ENCODE results near the gene DDX19B.

Gene DDX19B

DNA sequence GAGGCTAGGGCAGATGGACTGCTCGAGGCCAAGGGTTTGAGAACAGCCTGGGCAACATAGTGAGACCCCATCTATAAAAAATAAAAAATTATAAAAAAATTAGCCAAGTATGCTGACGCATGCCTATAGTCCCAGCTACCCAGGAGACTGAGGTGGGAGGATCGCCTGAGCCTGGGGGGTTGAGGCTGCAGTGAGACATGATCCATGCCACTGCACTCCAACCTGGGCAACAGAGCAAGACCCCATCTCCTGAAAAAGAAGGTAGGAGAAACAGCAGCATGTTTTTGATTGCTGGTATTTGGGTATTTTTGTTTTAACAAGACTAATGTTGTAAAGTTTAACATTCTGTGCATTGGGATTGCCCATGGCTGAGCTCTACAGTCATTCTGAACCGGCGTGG is 38.8 kb downstream of the DDX19B start:
- in situ Hi-C loops (cut with MboI; ENCODE audit: low sequenced_read_pairs, unreplicated experiment) = no loop called here
- no peak for TF ChIP-seq CTCF (IDR thresholded peaks at IDR 0.05; ENCODE audit: borderline replicate concordance, control extremely low read depth, extremely low read depth, insufficient read depth, missing control alignments)
- no peak for DNase-seq (ENCODE audit: low spot score)

GRCh38 chr16:70341600-70341999 is 42.6 kb downstream of the DDX19B start:
- in situ Hi-C loops (cut with MboI; ENCODE audit: low sequenced_read_pairs, unreplicated experiment) = no loop called here
- DNase-seq (ENCODE audit: low spot score) = no peak
- TF ChIP-seq CTCF (IDR thresholded peaks at IDR 0.05; ENCODE audit: borderline replicate concordance, control extremely low read depth, extremely low read depth, insufficient read depth, missing control alignments) = no peak

GRCh38 chr16:70342016-70342415 is 43.0 kb downstream of the DDX19B start:
- in situ Hi-C loops (cut with MboI; ENCODE audit: low sequenced_read_pairs, unreplicated experiment) = no loop called here
- no peak for DNase-seq (ENCODE audit: low spot score)
- TF ChIP-seq CTCF (IDR thresholded peaks at IDR 0.05; ENCODE audit: borderline replicate concordance, control extremely low read depth, extremely low read depth, insufficient read depth, missing control alignments) = no peak

GRCh38 chr16:70345840-70346239 is 46.9 kb downstream of the DDX19B start:
- TF ChIP-seq CTCF (IDR thresholded peaks at IDR 0.05; ENCODE audit: borderline replicate concordance, control extremely low read depth, extremely low read depth, insufficient read depth, missing control alignments) = no peak
- in situ Hi-C loops (cut with MboI; ENCODE audit: low sequenced_read_pairs, unreplicated experiment) = no loop called here
- DNase-seq (ENCODE audit: low spot score) = no peak

GRCh38 chr16:70348991-70349390 is 50.0 kb downstream of the DDX19B start:
- TF ChIP-seq CTCF (IDR thresholded peaks at IDR 0.05; ENCODE audit: borderline replicate concordance, control extremely low read depth, extremely low read depth, insufficient read depth, missing control alignments) = no peak
- in situ Hi-C loops (cut with MboI; ENCODE audit: low sequenced_read_pairs, unreplicated experiment) = no loop called here
- DNase-seq (ENCODE audit: low spot score) = no peak

DNA sequence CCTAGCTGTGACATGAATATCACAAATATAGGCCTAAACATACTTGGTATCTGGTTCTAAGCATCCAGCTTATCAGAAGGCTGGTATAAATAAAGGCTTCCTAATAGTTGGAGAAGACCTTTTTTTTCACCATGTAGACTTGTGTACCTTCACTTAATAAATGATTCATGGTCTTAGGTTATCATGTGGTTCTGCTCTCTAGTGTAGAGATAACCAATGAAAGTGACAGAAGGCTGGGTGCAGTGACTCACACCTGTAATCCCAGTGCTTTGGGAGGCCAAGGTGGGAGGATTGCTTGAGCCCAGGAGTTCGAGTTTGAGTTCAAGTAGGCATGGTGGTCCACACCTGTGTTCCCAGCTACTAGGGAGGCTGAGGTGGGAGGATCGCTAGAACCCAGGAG is 50.8 kb downstream of the DDX19B start:
- in situ Hi-C loops (cut with MboI; ENCODE audit: low sequenced_read_pairs, unreplicated experiment) = loop anchor here (25.0 kb wide), 1 partner anchor 288 kb away; the partner anchor contains the start of gene IL34
- no peak for DNase-seq (ENCODE audit: low spot score)

More for the DNA sequence above, 50.8 kb downstream of the DDX19B start:
- no peak for TF ChIP-seq CTCF (IDR thresholded peaks at IDR 0.05; ENCODE audit: borderline replicate concordance, control extremely low read depth, extremely low read depth, insufficient read depth, missing control alignments)
